OCI-LY7 (cell line): ENCODE measurements around the gene BLNK. TPM values are rescaled to one million over a fixed set of nuclear protein-coding genes. Genes with fewer than 3 reads are reported as not detected.

Source experiments
- BruUV-seq: library from RNA; stranded (reverse); fragments of 400-500 nt; replicated peaks from 2 replicates; lab custom pipeline; 2021; lab: Mats Ljungman, UMichigan
- CTCF ChIA-PET: fragments of 300-600 bp; sonication (Branson Sonifier 250); formaldehyde crosslinking; loops from one replicate; lab custom pipeline; 2022; ENCODE audit warnings: antibody characterized with exemption; ENCODE audit not compliant: unreplicated experiment; lab: Charles Lee
- POLR2A ChIA-PET: fragments of 300-600 bp; sonication (Branson Sonifier 250); formaldehyde crosslinking; loops from one replicate; lab custom pipeline; 2022; ENCODE audit warnings: antibody characterized with exemption; lab: Charles Lee
- DNase-seq: peaks from one replicate; pipeline ENCODE4 v3.0.0-alpha.2; 2015; ENCODE audit warnings: low spot score
- H2AFZ ChIP-seq: fragments of 200-600 bp; sonication (generic), shearing (Covaris generic); 2 replicates; pipeline ENCODE4 v1.6.1; 2014; ENCODE audit warnings: mild to moderate bottlenecking, antibody characterized with exemption, low read length, moderate library complexity
- H3K27ac ChIP-seq: fragments of 200-600 bp; sonication (generic); 2 replicates; pipeline ENCODE4 v1.5.1; 2014; ENCODE audit warnings: mixed run types, low read depth, mild to moderate bottlenecking, moderate library complexity, low read length, inconsistent platforms; ENCODE audit not compliant: poor library complexity, severe bottlenecking
- H3K36me3 ChIP-seq: fragments of 200-600 bp; sonication (generic); 2 replicates; pipeline ENCODE4 v1.6.1; 2014; ENCODE audit warnings: mild to moderate bottlenecking, antibody characterized with exemption, low read length, moderate library complexity, mixed read lengths; ENCODE audit not compliant: insufficient read depth
- H3K4me1 ChIP-seq: fragments of 200-600 bp; sonication (generic); 2 replicates; pipeline ENCODE4 v1.5.1; 2014; ENCODE audit warnings: mild to moderate bottlenecking, low read length; ENCODE audit not compliant: insufficient read depth, poor library complexity, severe bottlenecking
- H3K4me2 ChIP-seq: fragments of 200-600 bp; sonication (generic); 2 replicates; pipeline ENCODE4 v1.6.1; 2014; ENCODE audit warnings: mild to moderate bottlenecking, low read length
- H3K4me3 ChIP-seq: fragments of 200-600 bp; sonication (generic); 2 replicates; pipeline ENCODE4 v1.5.1; 2014; ENCODE audit warnings: mild to moderate bottlenecking, low read depth, low read length; ENCODE audit not compliant: poor library complexity, severe bottlenecking
- H3K79me2 ChIP-seq: fragments of 200-600 bp; sonication (generic); 2 replicates; pipeline ENCODE4 v1.6.1; 2016; ENCODE audit warnings: low read depth, mild to moderate bottlenecking, low read length, moderate library complexity, mixed read lengths; ENCODE audit not compliant: insufficient read depth
- H3K9me2 ChIP-seq: fragments of 200-600 bp; sonication (generic); 2 replicates; pipeline ENCODE4 v1.6.1; 2016; ENCODE audit warnings: mild to moderate bottlenecking, low read length, mixed read lengths; ENCODE audit not compliant: insufficient read depth
- H3K9me3 ChIP-seq: fragments of 200-600 bp; sonication (generic); 2 replicates; pipeline ENCODE4 v1.6.1; 2014; ENCODE audit warnings: mild to moderate bottlenecking, mixed run types, low read length, mixed read lengths
- H4K20me1 ChIP-seq: fragments of 200-600 bp; sonication (generic); 2 replicates; pipeline ENCODE4 v1.6.1; 2014; ENCODE audit warnings: mild to moderate bottlenecking, antibody characterized with exemption, low read length, moderate library complexity, mixed read lengths; ENCODE audit not compliant: insufficient read depth
- CTCF ChIP-seq: fragments of 200-600 bp; sonication (generic); conservative IDR thresholded peaks from 2 replicates; pipeline ENCODE4 v1.5.1; 2014; ENCODE audit warnings: mild to moderate bottlenecking, antibody characterized with exemption, low read length, moderate library complexity, mixed read lengths
- EZH2phosphoT487 ChIP-seq: fragments of 200-600 bp; sonication (generic); IDR thresholded peaks from 2 replicates; pipeline ENCODE4 v1.6.1; 2018; ENCODE audit warnings: low read depth, borderline replicate concordance, mild to moderate bottlenecking, mixed run types, antibody characterized with exemption, low read length, moderate library complexity, mixed read lengths
- intact Hi-C: fragments of 100-400 bp; cut with micrococcal nuclease; formaldehyde crosslinking; loops from one replicate; pipeline ENCODE4 v1.10.0; 2022; ENCODE audit not compliant: unreplicated experiment
- total RNA-seq, 2 experiments: library from RNA; depleted of rRNA in 1 of 2; stranded (reverse); fragments of >200 nt in 1 of 2; shearing (Covaris generic) in 1 of 2; gene quantifications; 2 replicates each; pipeline ENCODE4 v1.2.3, GENCODE V29; 2014 to 2022

BLNK gene
- total RNA-seq, 2 experiments from 2014 or later: 113 to 201 TPM

GRCh38 chr10:96299383-96299782 is 28.0 kb upstream of the BLNK start:
- ChIA-PET CTCF (interaction anchor here (0.8 to 1.4 kb wide), 2 partner anchors 13 to 70 kb away, joined by 3 to 7 read pairs; no protein-coding TSS in a partner anchor), POLR2A (interaction anchor here (0.6 to 5.3 kb wide), 16 partner anchors 7 to 175 kb away, joined by 3 to 36 read pairs (median 4); partner anchors contain the start of gene BLNK)
- Histone ChIP-seq H3K4me1 (peaks cover 70% of the 10 kb centered on the region), H3K4me2 (peak overlapping the region; percentile 74), H3K9me3 (no peaks in the 10 kb centered on the region), H4K20me1 (no peaks in the 10 kb centered on the region), H2AFZ (peak overlapping the region; percentile 97), H3K4me3 (peak overlapping the region; percentile 45), H3K36me3 (no peaks in the 10 kb centered on the region), H3K9me2 (no peaks in the 10 kb centered on the region), H3K79me2 (no peaks in the 10 kb centered on the region), H3K27ac (peak overlapping the region; percentile 68)
- intact Hi-C loops: no loop called here
- BruUV-seq: no TSS peak
- TF ChIP-seq EZH2phosphoT487: no peak
- no peak for TF ChIP-seq CTCF
- DNase-seq: peak; percentile 62

- H2AFZ ChIP-seq: peak overlapping the region; percentile 97; the same call in 1 of the 2 replicates
- ChIA-PET POLR2A (interaction anchor here (1.1 to 2.5 kb wide), 5 partner anchors 11 to 168 kb away, joined by 3 to 14 read pairs (median 4); partner anchors contain the start of genes BLNK and ZNF518A), CTCF (interaction anchor here (1.1 kb wide), 1 partner anchor 69 kb away, joined by 3 read pairs; no protein-coding TSS in a partner anchor)
- no TSS peak for BruUV-seq
- intact Hi-C loops: no loop called here
- H3K36me3 ChIP-seq: no peaks in the 10 kb centered on the region
- H3K4me3 ChIP-seq: no peak overlapping the region
- H4K20me1 ChIP-seq: no peaks in the 10 kb centered on the region
- TF ChIP-seq EZH2phosphoT487: no peak
- H3K9me2 ChIP-seq: no peaks in the 10 kb centered on the region
- DNase-seq: no peak
- H3K4me1 ChIP-seq: peaks cover 75% of the 10 kb centered on the region
- peak overlapping the region; percentile 68 for H3K27ac ChIP-seq
- no peaks in the 10 kb centered on the region for H3K79me2 ChIP-seq
- H3K4me2 ChIP-seq: 0 out of 2 replicates have a peak overlapping the region, but pooled peaks have one; percentile 0
- H3K9me3 ChIP-seq: no peaks in the 10 kb centered on the region
Observed at GRCh38 chr10:96298362-96298761, 27.0 kb upstream of the BLNK start.

GRCh38 chr10:96297486-96297885 is 26.1 kb upstream of the BLNK start:
- Histone ChIP-seq H3K27ac (no peak overlapping the region), H3K36me3 (no peaks in the 10 kb centered on the region), H2AFZ (peak overlapping the region; percentile 97; the same call in 1 of the 2 replicates), H3K4me2 (no peak overlapping the region), H3K4me1 (peaks cover 84% of the 10 kb centered on the region), H3K9me3 (no peaks in the 10 kb centered on the region), H3K9me2 (no peaks in the 10 kb centered on the region), H3K4me3 (no peak overlapping the region), H4K20me1 (no peaks in the 10 kb centered on the region), H3K79me2 (no peaks in the 10 kb centered on the region)
- ChIA-PET CTCF (interaction anchor here (1.1 kb wide), 1 partner anchor 68 kb away, joined by 3 read pairs; no protein-coding TSS in a partner anchor), POLR2A (interaction anchor here (1.2 to 7.8 kb wide), 2 partner anchors 24 to 68 kb away, joined by 3 to 153 read pairs; partner anchors contain the start of gene BLNK)
- no peak for TF ChIP-seq CTCF
- no peak for TF ChIP-seq EZH2phosphoT487
- intact Hi-C loops: no loop called here
- BruUV-seq: no TSS peak
- DNase-seq: no peak
